PC-3 (cell line): ENCODE measurements around the gene TRIM37. TPM values are rescaled to one million over a fixed set of nuclear protein-coding genes. Genes with fewer than 3 reads are reported as not detected.
A peak's percentile ranks its signal among the peaks of the same experiment; 100 is the strongest.

Experiments used
- ATAC-seq: fragments of 200-7000 bp; cut with Tn5 transposase; 2 replicates; pipeline ENCODE4 v1.9.1; 2020; ENCODE audit warnings: mild to moderate bottlenecking, moderate library complexity
- BruUV-seq: library from RNA; stranded (reverse); fragments of 400-500 nt; replicated peaks from 2 replicates; lab custom pipeline; 2021; lab: Mats Ljungman, UMichigan
- CTCF ChIA-PET: fragments of 300-600 bp; sonication (Branson Sonifier 250); formaldehyde crosslinking; loops from one replicate; lab custom pipeline; 2022; ENCODE audit warnings: antibody characterized with exemption; lab: Charles Lee
- POLR2A ChIA-PET: fragments of 300-600 bp; sonication (Branson Sonifier 250); formaldehyde crosslinking; loops from one replicate; lab custom pipeline; 2022; ENCODE audit warnings: antibody characterized with exemption; ENCODE audit not compliant: unreplicated experiment; lab: Charles Lee
- DNase-seq: peaks from one replicate; pipeline ENCODE4 v3.0.0-alpha.2; 2015
- H2AFZ ChIP-seq: fragments of 300-600 bp; sonication (generic); 2 replicates; pipeline ENCODE4 v1.6.0; 2016; ENCODE audit warnings: antibody characterized with exemption, low read length
- H3F3A ChIP-seq: fragments of 300-600 bp; sonication (generic); one replicate; pipeline ENCODE4 v1.6.0; 2017; ENCODE audit warnings: antibody characterized with exemption, low read length, control low read depth, mild to moderate bottlenecking; ENCODE audit not compliant: unreplicated experiment
- H3K27ac ChIP-seq: fragments of 300-600 bp; sonication (generic); 2 replicates; pipeline ENCODE4 v1.5.1; 2016; ENCODE audit warnings: mild to moderate bottlenecking, low read length
- H3K27me3 ChIP-seq: fragments of 300-600 bp; sonication (generic); 2 replicates; pipeline ENCODE4 v1.6.1; 2016; ENCODE audit warnings: low read length, mixed read lengths
- H3K36me3 ChIP-seq: fragments of 300-600 bp; sonication (generic); 2 replicates; pipeline ENCODE4 v1.6.1; 2016; ENCODE audit warnings: low read depth, mixed run types, low read length, mixed read lengths
- H3K4me1 ChIP-seq: fragments of 300-600 bp; sonication (generic); 2 replicates; pipeline ENCODE4 v1.5.1; 2016; ENCODE audit warnings: low read length; ENCODE audit not compliant: insufficient read depth
- H3K4me2 ChIP-seq: fragments of 300-600 bp; sonication (generic); 2 replicates; pipeline ENCODE4 v1.6.0; 2016; ENCODE audit warnings: low read length
- H3K4me3 ChIP-seq: fragments of 300-600 bp; sonication (generic); 2 replicates; pipeline ENCODE4 v1.5.1; 2016; ENCODE audit warnings: mild to moderate bottlenecking, low read length, mixed read lengths
- H3K79me2 ChIP-seq: fragments of 300-600 bp; sonication (generic); 2 replicates; pipeline ENCODE4 v1.6.1; 2017; ENCODE audit warnings: low read length, mixed read lengths
- H3K9ac ChIP-seq: fragments of 300-600 bp; sonication (generic); 2 replicates; pipeline ENCODE4 v1.6.0; 2016; ENCODE audit warnings: mild to moderate bottlenecking, low read length
- H3K9me2 ChIP-seq: fragments of 300-600 bp; sonication (generic); replicated peaks from 2 replicates; pipeline ENCODE4 v1.6.1; 2016; ENCODE audit warnings: mixed run types, low read length, mixed read lengths
- H3K9me3 ChIP-seq: fragments of 300-600 bp; sonication (generic); 2 replicates; pipeline ENCODE4 v1.6.1; 2016; ENCODE audit warnings: low read length, mixed read lengths
- H4K20me1 ChIP-seq: fragments of 300-600 bp; sonication (generic); 2 replicates; pipeline ENCODE4 v1.6.1; 2016; ENCODE audit warnings: low read length, mixed read lengths
- EZH2 ChIP-seq: fragments of 300-600 bp; sonication (generic); IDR thresholded peaks from one replicate; pipeline ENCODE4 v1.6.1; 2017; ENCODE audit warnings: antibody characterized with exemption, mild to moderate bottlenecking, low read length; ENCODE audit not compliant: unreplicated experiment
- EZH2phosphoT487 ChIP-seq: fragments of 300-600 bp; sonication (generic); IDR thresholded peaks from 2 replicates; pipeline ENCODE4 v1.6.1; 2018; ENCODE audit warnings: mild to moderate bottlenecking, antibody characterized with exemption, low read length, borderline replicate concordance
- intact Hi-C: fragments of 100-400 bp; cut with micrococcal nuclease; formaldehyde crosslinking; loops from 2 replicates; pipeline ENCODE4 v1.9.0; 2023
- total RNA-seq: library from RNA; depleted of rRNA; stranded (reverse); fragments of >200 nt; gene quantifications from 2 replicates; pipeline ENCODE4 v1.2.3, GENCODE V29; 2014
- TF ChIP-seq, protein P1 (sequence below): fragments of 300-600 bp; sonication (generic); conservative IDR thresholded peaks from 2 replicates; pipeline ENCODE4 v1.5.1; 2017; ENCODE audit warnings: antibody characterized with exemption, low read depth, mild to moderate bottlenecking, low read length

Gene TRIM37
- total RNA-seq, 1 experiment from 2014 or later: 35.1 TPM

DNA sequence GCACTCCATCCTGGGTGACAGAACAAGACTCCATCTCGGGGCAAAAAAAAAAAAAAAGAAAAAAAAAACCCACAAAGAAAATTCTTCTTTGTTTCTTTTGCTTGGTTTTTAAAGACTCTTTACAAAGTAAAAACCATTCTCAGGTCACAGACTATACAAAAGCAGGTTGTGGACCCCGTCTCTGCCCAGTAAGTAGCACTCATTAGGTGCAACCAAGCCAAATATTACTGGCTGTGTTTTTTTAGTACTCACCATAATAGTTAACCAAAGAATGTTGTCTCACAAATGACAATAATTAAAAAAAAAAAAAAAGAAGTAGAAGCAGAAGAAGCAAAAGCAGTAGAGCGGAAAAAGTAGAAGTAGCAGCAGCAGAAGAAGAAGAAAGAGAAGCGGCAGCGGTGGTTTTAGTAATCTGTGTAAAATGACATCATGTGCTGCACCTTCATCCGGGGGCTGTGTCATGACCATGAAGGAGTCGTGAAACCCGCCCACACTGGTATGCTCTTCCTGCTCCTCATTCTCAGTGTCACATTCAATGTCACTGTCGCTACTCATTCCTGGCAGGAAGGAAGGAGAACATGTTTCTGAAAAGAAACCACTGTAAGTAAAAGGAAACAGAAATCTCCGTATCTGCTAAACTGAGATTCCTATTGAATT lies 105.4 kb downstream of the TRIM37 start:
- Histone ChIP-seq H3K79me2 (no peaks in the 10 kb centered on the region), H3K4me3 (no peak overlapping the region; the same call in 1 of the 2 replicates), H4K20me1 (no peaks in the 10 kb centered on the region), H2AFZ (no peak overlapping the region), H3K9me3 (no peaks in the 10 kb centered on the region), H3K4me2 (peak overlapping the region; percentile 44), H3K4me1 (peaks cover 22% of the 10 kb centered on the region), H3F3A (no peaks in the 10 kb centered on the region), H3K27me3 (no peaks in the 10 kb centered on the region), H3K27ac (peak overlapping the region; percentile 1; the same call in 1 of the 2 replicates), H3K9ac (no peak overlapping the region), H3K36me3 (peaks cover 15% of the 10 kb centered on the region), H3K9me2 (no peaks in the 10 kb centered on the region)
- peak; percentile 33 for DNase-seq
- CTCF ChIA-PET: no interaction called here
- POLR2A ChIA-PET: interaction anchor here (0.7 kb wide), 1 partner anchor 564 kb away, joined by 4 read pairs; no protein-coding TSS in a partner anchor
- intact Hi-C loops: loop anchor here (1.0 kb wide), 1 partner anchor 41 kb away; no protein-coding TSS in a partner anchor
- no TSS peak for BruUV-seq
- ATAC-seq: peak; percentile 67
- TF ChIP-seq, protein P1, sequence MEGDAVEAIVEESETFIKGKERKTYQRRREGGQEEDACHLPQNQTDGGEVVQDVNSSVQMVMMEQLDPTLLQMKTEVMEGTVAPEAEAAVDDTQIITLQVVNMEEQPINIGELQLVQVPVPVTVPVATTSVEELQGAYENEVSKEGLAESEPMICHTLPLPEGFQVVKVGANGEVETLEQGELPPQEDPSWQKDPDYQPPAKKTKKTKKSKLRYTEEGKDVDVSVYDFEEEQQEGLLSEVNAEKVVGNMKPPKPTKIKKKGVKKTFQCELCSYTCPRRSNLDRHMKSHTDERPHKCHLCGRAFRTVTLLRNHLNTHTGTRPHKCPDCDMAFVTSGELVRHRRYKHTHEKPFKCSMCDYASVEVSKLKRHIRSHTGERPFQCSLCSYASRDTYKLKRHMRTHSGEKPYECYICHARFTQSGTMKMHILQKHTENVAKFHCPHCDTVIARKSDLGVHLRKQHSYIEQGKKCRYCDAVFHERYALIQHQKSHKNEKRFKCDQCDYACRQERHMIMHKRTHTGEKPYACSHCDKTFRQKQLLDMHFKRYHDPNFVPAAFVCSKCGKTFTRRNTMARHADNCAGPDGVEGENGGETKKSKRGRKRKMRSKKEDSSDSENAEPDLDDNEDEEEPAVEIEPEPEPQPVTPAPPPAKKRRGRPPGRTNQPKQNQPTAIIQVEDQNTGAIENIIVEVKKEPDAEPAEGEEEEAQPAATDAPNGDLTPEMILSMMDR: no peak
- TF ChIP-seq EZH2phosphoT487 (no peak), EZH2 (no peak)

GRCh38 chr17:59000022-59000421 lies 106.7 kb downstream of the TRIM37 start:
- intact Hi-C loops: no loop called here

More at GRCh38 chr17:59000022-59000421, 106.7 kb downstream of the TRIM37 start:
- ATAC-seq: no peak
- no peaks in the 10 kb centered on the region for H3F3A ChIP-seq
- H3K9me3 ChIP-seq: no peaks in the 10 kb centered on the region
- peaks cover 18% of the 10 kb centered on the region for H3K36me3 ChIP-seq
- TF ChIP-seq EZH2phosphoT487 (no peak), EZH2 (no peak)
- TF ChIP-seq, protein P1: no peak
- no peaks in the 10 kb centered on the region for H3K79me2 ChIP-seq
- H3K27ac ChIP-seq: no peak overlapping the region
- H3K4me3 ChIP-seq: no peak overlapping the region
- H4K20me1 ChIP-seq: no peaks in the 10 kb centered on the region
- POLR2A ChIA-PET: no interaction called here
- H3K27me3 ChIP-seq: no peaks in the 10 kb centered on the region
- peaks cover 22% of the 10 kb centered on the region for H3K4me1 ChIP-seq
- BruUV-seq: no TSS peak
- H3K9me2 ChIP-seq: no peaks in the 10 kb centered on the region
- no peak overlapping the region for H2AFZ ChIP-seq
- H3K9ac ChIP-seq: no peak overlapping the region
- CTCF ChIA-PET: no interaction called here
- no peak overlapping the region for H3K4me2 ChIP-seq
- no peak for DNase-seq
